NCI-H510A treated with DMSO at 0.1 percent for 48 hours (cell line): Measurements from ENCODE around the gene OR5L1.

Experiments used
- DNase-seq: peaks from one replicate; lab custom pipeline; 2025; lab: John Stamatoyannopoulos, UW

Gene OR5L1

DNA sequence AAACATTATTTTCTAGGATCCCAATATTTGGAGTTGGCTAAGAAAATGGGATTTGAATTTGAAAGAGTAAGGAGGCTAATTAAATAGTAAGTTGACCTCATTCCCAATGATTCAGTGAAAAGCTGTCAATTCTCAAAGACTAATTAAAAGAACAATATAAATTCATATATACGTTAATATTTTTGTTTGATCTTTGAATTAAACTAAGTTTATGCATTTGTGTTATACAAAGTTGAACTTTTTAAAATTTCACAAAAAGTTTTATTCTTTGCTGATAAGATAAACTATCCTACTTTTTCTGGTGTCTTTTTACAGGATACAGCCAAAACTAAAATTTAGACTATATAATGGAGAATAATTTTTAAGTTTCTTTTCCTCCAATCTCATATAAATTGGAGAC lies at the start of gene OR5L1:
OR5L1 (plus strand) TSS at position 301 of the 400 bp plus-strand sequence. CDS start 100 bp downstream, outside the sequence.
- no peak for DNase-seq

- DNase-seq = no peak
Measured at GRCh38 chr11:55773138-55773537, 38.0 kb upstream of the OR5L1 start, which contains the start of gene OR5D13. Gene OR5D13, plus strand, starts transcription at chr11:55773438. Its CDS starts 0 bp downstream, at chr11:55773438.

- DNase-seq = no peak
Measured at GRCh38 chr11:55791606-55792005, 19.6 kb upstream of the OR5L1 start.

DNA sequence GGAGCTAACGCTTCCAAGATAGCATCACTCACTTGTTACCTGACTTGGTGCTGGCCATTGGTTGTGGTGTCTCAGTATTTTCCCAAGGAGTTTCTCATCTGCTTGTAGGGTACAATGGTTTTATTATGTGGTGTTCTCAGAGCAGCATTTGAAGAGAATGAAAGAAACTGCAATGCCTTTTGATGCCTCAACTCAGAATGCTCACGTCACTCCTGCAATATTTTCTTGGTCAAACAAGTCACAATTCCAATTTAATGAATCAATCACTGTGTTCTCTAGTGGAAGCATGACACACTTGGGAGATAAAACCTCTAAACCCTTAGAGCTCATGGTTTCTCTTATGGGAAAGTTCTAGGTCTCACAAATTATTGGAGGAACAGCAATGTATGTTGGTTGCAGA lies 17.8 kb upstream of the OR5L1 start:
- DNase-seq = no peak

DNA sequence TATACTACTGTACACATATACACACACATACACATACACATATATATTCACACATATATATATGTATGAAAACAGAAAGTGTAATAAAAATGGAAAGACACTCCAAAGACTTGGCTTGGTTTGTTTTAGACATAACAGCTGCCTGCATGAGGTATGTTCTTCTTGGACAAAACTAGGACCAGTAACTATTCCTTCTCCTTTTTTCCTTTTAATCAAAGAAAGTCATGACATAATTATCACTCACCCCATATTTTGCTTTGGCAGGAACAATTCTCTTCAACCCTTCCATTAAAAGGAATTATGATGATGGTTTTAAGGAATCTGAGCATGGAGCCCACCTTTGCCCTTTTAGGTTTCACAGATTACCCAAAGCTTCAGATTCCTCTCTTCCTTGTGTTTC lies 15.9 kb upstream of the OR5L1 start, which contains the start of gene OR5D14:
OR5D14 (plus strand) TSS at position 301 of the 400 bp plus-strand sequence; CDS start at position 301, 0 bp downstream.
- DNase-seq = no peak

DNA sequence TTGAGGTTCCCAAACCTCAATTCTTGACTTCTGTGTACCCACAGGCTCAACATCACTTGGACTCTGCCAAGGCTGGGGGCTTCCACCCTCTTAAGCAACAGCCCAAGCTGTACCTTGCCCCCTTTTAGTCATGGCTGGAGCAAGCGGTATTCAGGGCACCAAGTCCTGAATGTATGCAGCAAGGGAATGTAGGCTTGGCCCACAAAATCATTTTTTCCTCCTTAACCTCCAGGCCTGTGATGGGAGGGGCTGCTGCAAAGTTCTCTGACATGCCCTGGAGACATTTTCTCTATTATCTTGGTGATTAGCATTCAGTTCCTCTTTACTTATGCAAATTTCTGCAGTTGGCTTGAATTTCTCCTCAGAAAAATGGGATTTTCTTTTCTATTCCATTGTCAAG lies 4.9 kb upstream of the OR5L1 start:
- DNase-seq = no peak

- no peak for DNase-seq
Measured at GRCh38 chr11:55819330-55819729, 8.2 kb downstream of the OR5L1 start, which contains the start of gene OR5D18. Gene OR5D18, plus strand, starts transcription at chr11:55819630. Its CDS starts 0 bp downstream, at chr11:55819630.

GRCh38 chr11:55826919-55827318 lies 15.8 kb downstream of the OR5L1 start, which contains the start of gene OR5L2:
Gene OR5L2, plus strand, starts transcription at chr11:55827219. Its CDS starts 0 bp downstream, at chr11:55827219.
- no peak for DNase-seq

- DNase-seq = no peak
Measured at GRCh38 chr11:55838452-55838851, 27.3 kb downstream of the OR5L1 start, which contains the start of gene OR5D16. Gene OR5D16, plus strand, starts transcription at chr11:55838752. Its CDS starts 0 bp downstream, at chr11:55838752.

DNA sequence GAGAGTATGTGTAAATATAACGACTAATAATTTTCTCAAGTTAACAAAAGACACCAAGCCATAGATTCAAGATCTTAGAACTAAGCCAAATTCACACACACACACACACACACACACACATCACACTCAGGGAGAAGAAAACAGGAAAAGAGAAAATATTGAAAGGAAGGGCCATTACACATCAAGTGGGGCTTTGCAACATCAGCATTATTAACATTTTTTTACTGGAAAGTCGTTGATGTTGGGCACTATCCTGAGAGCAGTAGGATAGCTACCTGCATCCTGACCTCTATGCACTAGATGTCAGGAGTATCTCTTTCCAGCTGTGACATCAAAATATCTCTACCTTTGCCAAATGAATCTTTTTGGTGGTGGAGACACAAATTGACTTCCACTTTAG lies 36.3 kb downstream of the OR5L1 start:
- DNase-seq = no peak

GRCh38 chr11:55849037-55849436 lies 37.9 kb downstream of the OR5L1 start:
- no peak for DNase-seq

DNA sequence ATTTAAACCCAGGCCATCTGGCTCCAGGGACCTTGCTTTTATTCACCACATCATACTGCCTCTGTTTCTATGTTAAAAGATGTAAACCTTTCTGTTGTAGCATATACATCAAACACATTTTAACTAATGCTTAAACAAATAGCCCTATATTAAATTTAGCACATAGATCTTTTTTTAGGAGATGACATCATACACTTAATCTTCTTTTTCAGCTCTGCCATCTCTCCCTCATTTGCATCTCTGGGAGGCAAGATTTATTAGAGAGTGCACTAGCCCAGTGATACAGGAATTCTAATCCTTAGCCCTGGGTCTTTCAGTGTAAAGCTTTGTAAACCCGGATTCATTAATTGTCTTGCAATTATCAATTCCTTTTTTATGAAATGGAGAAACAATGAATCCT lies 41.0 kb downstream of the OR5L1 start:
- no peak for DNase-seq

DNA sequence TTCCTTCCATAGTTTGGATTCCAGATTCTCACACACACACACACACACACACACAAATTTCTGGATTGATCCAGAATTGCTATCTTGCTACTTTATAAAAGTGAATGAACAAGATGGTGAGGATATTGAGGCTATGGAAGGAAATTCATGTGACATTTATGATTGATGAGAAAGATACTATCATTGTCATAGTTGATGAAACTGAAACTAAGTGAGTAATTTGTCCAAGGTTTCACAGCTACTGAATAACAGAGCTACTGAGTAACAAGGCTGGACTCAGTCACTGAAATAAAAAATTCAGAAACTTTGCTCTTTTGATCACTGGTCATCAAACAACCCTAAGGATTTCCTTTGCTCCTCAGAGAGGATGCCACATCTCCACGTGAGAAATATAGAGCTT lies 43.5 kb downstream of the OR5L1 start:
- DNase-seq = no peak
